GM12892 (cell line): Measurements from ENCODE around the gene REPS2.

ENCODE experiments used
- DNase-seq: peaks from one replicate; pipeline ENCODE4 v3.0.0; 2011; ENCODE audit not compliant: insufficient read length
- FAIRE-seq: peaks from 2 replicates; lab custom pipeline; 2011; peaks lifted over from hg19 to GRCh38; lab: Jason Lieb, UNC
- POLR2A ChIP-seq: IDR thresholded peaks from 2 replicates; pipeline ENCODE4 v1.6.1; 2011; ENCODE audit warnings: low read depth, low read length, control low read depth
- POLR2AphosphoS5 ChIP-seq: IDR thresholded peaks from 2 replicates; pipeline ENCODE4 v1.6.1; 2011; ENCODE audit warnings: low read depth, low read length, control low read depth
- TAF1 ChIP-seq: IDR thresholded peaks from 2 replicates; pipeline ENCODE4 v1.6.1; 2011; ENCODE audit warnings: low read depth, mild to moderate bottlenecking, control low read depth, low read length, borderline replicate concordance

REPS2 gene

GRCh38 chrX:17161991-17162390, 215.5 kb downstream of the REPS2 start:
- TF ChIP-seq POLR2AphosphoS5, result no peak
- TF ChIP-seq TAF1, result no peak
- TF ChIP-seq POLR2A, result no peak
- DNase-seq (no peak), FAIRE-seq (no peak)

GRCh38 chrX:17164079-17164478, 217.6 kb downstream of the REPS2 start:
- FAIRE-seq, result no peak
- TF ChIP-seq POLR2AphosphoS5, result no peak
- TF ChIP-seq TAF1, result no peak
- no peak for TF ChIP-seq POLR2A
- DNase-seq, result no peak

- TF ChIP-seq POLR2A (no peak), TAF1 (no peak), POLR2AphosphoS5 (no peak)
- DNase-seq (no peak), FAIRE-seq (no peak)
Observed at GRCh38 chrX:17164941-17165340, 218.5 kb downstream of the REPS2 start.

- TF ChIP-seq POLR2AphosphoS5 (no peak), POLR2A (no peak), TAF1 (no peak)
- DNase-seq (no peak), FAIRE-seq (no peak)
Observed at GRCh38 chrX:17167915-17168314, 221.5 kb downstream of the REPS2 start.

GRCh38 chrX:17170973-17171372, 224.5 kb downstream of the REPS2 start:
- TF ChIP-seq POLR2AphosphoS5 (no peak), POLR2A (no peak), TAF1 (no peak)
- DNase-seq (no peak), FAIRE-seq (no peak)

GRCh38 chrX:17174671-17175070, 228.2 kb downstream of the REPS2 start:
- no peak for DNase-seq
- FAIRE-seq, result no peak
- TF ChIP-seq TAF1 (no peak), POLR2A (no peak), POLR2AphosphoS5 (no peak)

- FAIRE-seq (no peak), DNase-seq (no peak)
- TF ChIP-seq POLR2A (no peak), TAF1 (no peak), POLR2AphosphoS5 (no peak)
Observed at GRCh38 chrX:17182317-17182716, 235.9 kb downstream of the REPS2 start.

- DNase-seq (no peak), FAIRE-seq (no peak)
- TF ChIP-seq POLR2AphosphoS5 (no peak), POLR2A (no peak), TAF1 (no peak)
Observed at GRCh38 chrX:17183566-17183965, 237.1 kb downstream of the REPS2 start.

- no peak for FAIRE-seq
- no peak for TF ChIP-seq TAF1
- TF ChIP-seq POLR2A, result no peak
- no peak for TF ChIP-seq POLR2AphosphoS5
- no peak for DNase-seq
Observed at GRCh38 chrX:17185431-17185830, 239.0 kb downstream of the REPS2 start.

GRCh38 chrX:17187136-17187756, 240.8 kb downstream of the REPS2 start:
- DNase-seq (no peak), FAIRE-seq (no peak)
- no peak for TF ChIP-seq TAF1
- TF ChIP-seq POLR2A, result no peak
- TF ChIP-seq POLR2AphosphoS5, result no peak

- TF ChIP-seq POLR2A, result no peak
- TF ChIP-seq TAF1, result no peak
- no peak for TF ChIP-seq POLR2AphosphoS5
- DNase-seq (no peak), FAIRE-seq (no peak)
Observed at GRCh38 chrX:17192106-17192505, 245.6 kb downstream of the REPS2 start.
